Mesothelial cell of epicardium (in vitro differentiated cells): Measurements from ENCODE around the gene FOXG1. TPM values are rescaled to one million over a fixed set of nuclear protein-coding genes. Genes with fewer than 3 reads are reported as not detected.

ENCODE experiments used
- DNase-seq, 2 experiments: peaks; one replicate each; pipeline ENCODE4 v3.0.0; 2021; ENCODE audit warnings: low spot score in 2 of 2; ENCODE audit not compliant: unreplicated experiment in 2 of 2
- H3K27ac Mint-ChIP-seq: 2 replicates; pipeline ENCODE4 v1.8.0; 2021; ENCODE audit warnings: mixed read lengths
- H3K27me3 Mint-ChIP-seq: 2 replicates; pipeline ENCODE4 v1.8.0; 2021; ENCODE audit warnings: low read depth, mixed read lengths
- H3K36me3 Mint-ChIP-seq: 2 replicates; pipeline ENCODE4 v1.8.0; 2021; ENCODE audit warnings: mixed read lengths
- H3K4me1 Mint-ChIP-seq: 2 replicates; pipeline ENCODE4 v1.8.0; 2021; ENCODE audit warnings: mixed read lengths
- H3K4me3 Mint-ChIP-seq: 2 replicates; pipeline ENCODE4 v1.8.0; 2021; ENCODE audit warnings: mild to moderate bottlenecking, moderate library complexity, mixed read lengths
- H3K9me3 Mint-ChIP-seq: 2 replicates; pipeline ENCODE4 v1.8.0; 2021; ENCODE audit warnings: mixed read lengths
- CTCF ChIP-seq: fragments of 200-600 bp; sonication (generic); IDR thresholded peaks from one replicate; pipeline ENCODE4 v1.5.0; 2021; ENCODE audit warnings: antibody characterized with exemption; ENCODE audit not compliant: unreplicated experiment
- total RNA-seq: library from RNA; stranded (reverse); gene quantifications from 3 replicates; pipeline ENCODE4 v1.2.1, GENCODE V29; 2021

FOXG1 gene
- total RNA-seq, 1 donor from 2014 or later: not detected

GRCh38 chr14:28763751-28764256 lies 2.8 kb upstream of the FOXG1 start:
- H3K9me3 Mint-ChIP-seq: no peaks in the 10 kb centered on the region
- no peaks in the 10 kb centered on the region for H3K36me3 Mint-ChIP-seq
- no peak overlapping the region for H3K4me3 Mint-ChIP-seq
- TF ChIP-seq CTCF: no peak
- H3K27ac Mint-ChIP-seq: no peak overlapping the region
- peaks cover 93% of the 10 kb centered on the region for H3K27me3 Mint-ChIP-seq
- no peak for DNase-seq
- H3K4me1 Mint-ChIP-seq: peaks cover 16% of the 10 kb centered on the region

DNA sequence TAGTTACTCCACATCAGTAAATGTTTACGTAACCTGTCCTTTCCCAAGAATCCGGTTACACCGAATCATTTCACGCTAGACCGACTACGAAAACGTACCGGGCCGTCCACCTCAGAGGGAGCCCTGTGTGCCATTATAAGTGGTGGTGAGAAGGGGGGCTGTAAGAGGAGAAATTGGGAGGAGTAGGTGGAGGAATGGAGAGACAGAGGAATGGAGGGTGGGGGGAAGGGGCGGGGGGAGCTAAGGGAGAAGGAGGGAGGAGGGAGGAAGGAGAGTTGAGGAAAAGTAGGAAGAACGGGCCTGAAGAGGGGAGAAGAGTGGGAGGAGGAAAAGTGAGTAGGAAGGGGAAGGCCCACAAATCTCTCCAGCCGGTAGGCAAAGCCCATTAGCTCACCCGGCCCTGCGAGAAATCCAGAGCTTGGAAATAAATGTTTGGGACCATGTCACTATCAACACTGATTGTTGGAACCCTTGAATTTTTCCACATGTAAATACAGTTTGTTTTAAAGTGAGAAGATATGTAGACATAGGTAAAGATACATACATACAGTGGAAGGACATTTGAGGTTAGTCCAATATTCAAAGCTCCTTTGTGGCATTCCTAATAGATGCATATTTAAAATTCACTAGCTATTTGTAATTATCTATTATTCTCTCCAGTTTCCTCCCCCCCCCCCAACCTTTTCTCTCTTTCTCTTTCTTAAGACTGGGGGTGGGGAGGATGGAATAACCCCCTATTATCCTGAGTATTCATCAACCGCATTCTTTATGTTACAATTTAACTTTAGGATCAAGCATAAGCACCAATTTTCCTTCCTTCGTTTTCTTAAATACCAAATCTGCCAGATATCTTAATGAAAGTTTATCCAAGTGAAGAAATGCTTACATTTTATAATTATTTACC lies 2.1 kb upstream of the FOXG1 start:
- Mint-ChIP-seq H3K9me3 (no peaks in the 10 kb centered on the region), H3K36me3 (no peaks in the 10 kb centered on the region), H3K27ac (no peak overlapping the region), H3K4me1 (peaks cover 12% of the 10 kb centered on the region), H3K27me3 (peaks cover 93% of the 10 kb centered on the region), H3K4me3 (no peak overlapping the region)
- TF ChIP-seq CTCF: no peak
- no peak for DNase-seq

GRCh38 chr14:28765169-28765830 lies 1.3 kb upstream of the FOXG1 start:
- H3K9me3 Mint-ChIP-seq: no peaks in the 10 kb centered on the region
- peaks cover 91% of the 10 kb centered on the region for H3K27me3 Mint-ChIP-seq
- DNase-seq: no peak
- TF ChIP-seq CTCF: no peak
- peak overlapping the region; percentile 16 for H3K4me3 Mint-ChIP-seq
- H3K4me1 Mint-ChIP-seq: peaks cover 7% of the 10 kb centered on the region
- H3K36me3 Mint-ChIP-seq: no peaks in the 10 kb centered on the region
- H3K27ac Mint-ChIP-seq: no peak overlapping the region

DNA sequence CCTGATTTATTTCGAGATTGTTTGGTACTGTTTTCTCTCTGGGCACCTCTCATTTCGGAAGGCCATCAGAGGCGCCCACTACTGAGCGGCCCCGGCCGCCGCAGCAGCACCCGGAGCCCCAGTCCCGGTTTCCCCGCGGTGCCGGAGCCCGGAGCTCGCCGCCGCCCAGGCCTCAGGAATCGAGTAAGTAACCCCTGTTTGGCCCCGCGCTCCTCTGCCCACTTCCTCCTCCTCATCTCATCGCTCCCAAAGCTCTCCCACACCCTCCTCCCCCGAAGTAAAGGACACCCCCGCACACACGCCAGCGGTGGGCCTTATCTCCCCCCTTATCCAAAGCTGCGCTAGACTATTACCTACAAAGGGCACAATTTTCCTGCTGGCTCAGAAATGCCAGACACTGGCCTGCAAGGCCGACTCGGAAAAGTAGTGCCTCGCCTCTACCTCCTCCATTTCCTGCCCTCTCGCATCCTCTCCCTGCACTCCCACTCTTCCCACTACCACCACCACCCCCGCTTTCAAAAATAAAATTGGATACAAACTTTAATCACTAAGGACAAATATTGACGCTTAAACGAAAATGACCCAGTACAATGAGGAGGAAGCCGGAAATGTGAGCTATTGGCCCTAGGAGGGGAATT lies 637 bp upstream of the FOXG1 start:
- TF ChIP-seq CTCF: no peak
- no peaks in the 10 kb centered on the region for H3K9me3 Mint-ChIP-seq
- H3K27ac Mint-ChIP-seq: peak overlapping the region; percentile 13
- DNase-seq: no peak
- H3K36me3 Mint-ChIP-seq: no peaks in the 10 kb centered on the region
- peaks cover 91% of the 10 kb centered on the region for H3K27me3 Mint-ChIP-seq
- H3K4me1 Mint-ChIP-seq: peaks cover 7% of the 10 kb centered on the region
- peak overlapping the region; percentile 53 for H3K4me3 Mint-ChIP-seq

DNA sequence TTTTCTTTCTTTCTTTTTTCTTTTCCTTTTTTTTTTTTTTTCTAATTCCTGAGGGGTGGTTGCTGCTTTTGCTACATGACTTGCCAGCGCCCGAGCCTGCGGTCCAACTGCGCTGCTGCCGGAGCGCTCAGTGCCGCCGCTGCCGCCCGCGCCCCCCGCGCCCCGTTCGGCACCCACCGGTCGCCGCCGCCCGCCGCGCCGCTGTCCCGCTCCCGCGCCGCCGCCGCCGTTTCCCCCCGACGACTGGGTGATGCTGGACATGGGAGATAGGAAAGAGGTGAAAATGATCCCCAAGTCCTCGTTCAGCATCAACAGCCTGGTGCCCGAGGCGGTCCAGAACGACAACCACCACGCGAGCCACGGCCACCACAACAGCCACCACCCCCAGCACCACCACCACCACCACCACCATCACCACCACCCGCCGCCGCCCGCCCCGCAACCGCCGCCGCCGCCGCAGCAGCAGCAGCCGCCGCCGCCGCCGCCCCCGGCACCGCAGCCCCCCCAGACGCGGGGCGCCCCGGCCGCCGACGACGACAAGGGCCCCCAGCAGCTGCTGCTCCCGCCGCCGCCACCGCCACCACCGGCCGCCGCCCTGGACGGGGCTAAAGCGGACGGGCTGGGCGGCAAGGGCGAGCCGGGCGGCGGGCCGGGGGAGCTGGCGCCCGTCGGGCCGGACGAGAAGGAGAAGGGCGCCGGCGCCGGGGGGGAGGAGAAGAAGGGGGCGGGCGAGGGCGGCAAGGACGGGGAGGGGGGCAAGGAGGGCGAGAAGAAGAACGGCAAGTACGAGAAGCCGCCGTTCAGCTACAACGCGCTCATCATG lies 654 bp downstream of the FOXG1 start:
- Mint-ChIP-seq H3K27ac (no peak overlapping the region), H3K4me3 (peak overlapping the region; percentile 31), H3K4me1 (peaks cover 7% of the 10 kb centered on the region), H3K9me3 (no peaks in the 10 kb centered on the region), H3K27me3 (peaks cover 91% of the 10 kb centered on the region), H3K36me3 (no peaks in the 10 kb centered on the region)
- no peak for DNase-seq
- TF ChIP-seq CTCF: no peak
